ENCODE results near the gene TRIM33. TPM values are rescaled to one million over a fixed set of nuclear protein-coding genes. Genes with fewer than 3 reads are reported as not detected.

TRIM33 gene
- total and polyA plus RNA-seq, 2 of the 13 experiments (the other 11 are each of a cell fraction or from before 2014, with no cell fraction given) = 35.5 to 42.2 TPM

- TF ChIP-seq ZNF770 (CRISPR knock-in tag; IDR thresholded peaks at IDR 0.05) = peak; percentile 44; the same call in 1 of the 2 replicates
- TF ChIP-seq MEIS1 (CRISPR knock-in tag; IDR thresholded peaks at IDR 0.05; ENCODE audit: borderline replicate concordance) = peak; percentile 60; the same call in 1 of the 2 replicates
- 0 out of 2 replicates have a peak, but pooled peaks have one; percentile 35 for TF ChIP-seq SATB2 (CRISPR knock-in tag; IDR thresholded peaks at IDR 0.05)
- no peak for TF ChIP-seq IKZF1 (IDR thresholded peaks at IDR 0.05)
- no peak for TF ChIP-seq ISX (CRISPR knock-in tag; conservative IDR thresholded peaks at IDR 0.05)
- no peak for TF ChIP-seq ZNF678 (CRISPR knock-in tag; IDR thresholded peaks at IDR 0.05)
- no peak; the same call in 1 of the 2 replicates for TF ChIP-seq SAFB2 (CRISPR knock-in tag; IDR thresholded peaks at IDR 0.05; ENCODE audit: borderline replicate concordance, low read depth)
- no peak for TF ChIP-seq ETS1 (CRISPR knock-in tag; IDR thresholded peaks at IDR 0.05)
- no peak for TF ChIP-seq ZFP41 (CRISPR knock-in tag; IDR thresholded peaks at IDR 0.05; ENCODE audit: borderline replicate concordance)
- peak; percentile 58; the same call in 1 of the 2 replicates for TF ChIP-seq ZNF143 (CRISPR knock-in tag; IDR thresholded peaks at IDR 0.05)
- peak; percentile 81 for TF ChIP-seq MXD3 (CRISPR knock-in tag; IDR thresholded peaks at IDR 0.05)
- no peak; the same call in 1 of the 2 replicates for TF ChIP-seq ZNF646 (CRISPR knock-in tag; IDR thresholded peaks at IDR 0.05)
- TF ChIP-seq SOX13 (IDR thresholded peaks at IDR 0.05) = no peak
- no peak; a peak in 1 of 4 replicates for TF ChIP-seq SOX13 (CRISPR knock-in tag; conservative IDR thresholded peaks at IDR 0.05 in 1 of 2, IDR thresholded peaks at IDR 0.05 in 1 of 2)
- no peak for TF ChIP-seq CENPBD1 (CRISPR knock-in tag; IDR thresholded peaks at IDR 0.05; ENCODE audit: borderline replicate concordance, low read depth)
- TF ChIP-seq ATF4 (CRISPR knock-in tag; IDR thresholded peaks at IDR 0.05) = peak in 1 of 2 experiments; percentile 59; a peak in 1 of 4 replicates
- peak; percentile 64 for TF ChIP-seq ZFY (CRISPR knock-in tag; IDR thresholded peaks at IDR 0.05)
Observed at GRCh38 chr1:114346480-114347029, 164.4 kb downstream of the TRIM33 start (continued).
